Measurements from ENCODE around the gene SVEP1. TPM values are rescaled to one million over a fixed set of nuclear protein-coding genes. Genes with fewer than 3 reads are reported as not detected.

SVEP1 gene
- total RNA-seq, 2 donors from 2014 or later: 0.44 to 0.46 TPM

GRCh38 chr9:110512817-110513216 is 66.7 kb downstream of the SVEP1 start:
- TF ChIP-seq, protein P1, sequence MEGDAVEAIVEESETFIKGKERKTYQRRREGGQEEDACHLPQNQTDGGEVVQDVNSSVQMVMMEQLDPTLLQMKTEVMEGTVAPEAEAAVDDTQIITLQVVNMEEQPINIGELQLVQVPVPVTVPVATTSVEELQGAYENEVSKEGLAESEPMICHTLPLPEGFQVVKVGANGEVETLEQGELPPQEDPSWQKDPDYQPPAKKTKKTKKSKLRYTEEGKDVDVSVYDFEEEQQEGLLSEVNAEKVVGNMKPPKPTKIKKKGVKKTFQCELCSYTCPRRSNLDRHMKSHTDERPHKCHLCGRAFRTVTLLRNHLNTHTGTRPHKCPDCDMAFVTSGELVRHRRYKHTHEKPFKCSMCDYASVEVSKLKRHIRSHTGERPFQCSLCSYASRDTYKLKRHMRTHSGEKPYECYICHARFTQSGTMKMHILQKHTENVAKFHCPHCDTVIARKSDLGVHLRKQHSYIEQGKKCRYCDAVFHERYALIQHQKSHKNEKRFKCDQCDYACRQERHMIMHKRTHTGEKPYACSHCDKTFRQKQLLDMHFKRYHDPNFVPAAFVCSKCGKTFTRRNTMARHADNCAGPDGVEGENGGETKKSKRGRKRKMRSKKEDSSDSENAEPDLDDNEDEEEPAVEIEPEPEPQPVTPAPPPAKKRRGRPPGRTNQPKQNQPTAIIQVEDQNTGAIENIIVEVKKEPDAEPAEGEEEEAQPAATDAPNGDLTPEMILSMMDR (conservative IDR thresholded peaks at IDR 0.05): no peak
- H3K36me3 Mint-ChIP-seq (ENCODE audit: low read depth): no peaks in the 10 kb centered on the region
- no peak overlapping the region for H3K4me3 Mint-ChIP-seq
- no peak overlapping the region for H3K4me3 ChIP-seq (ENCODE audit: low read length)
- H3K36me3 ChIP-seq (ENCODE audit: control insufficient read depth, insufficient read depth, low read length): no peaks in the 10 kb centered on the region
- H3K27ac Mint-ChIP-seq: no peak overlapping the region
- H3K9me3 Mint-ChIP-seq: no peaks in the 10 kb centered on the region
- no peaks in the 10 kb centered on the region for H3K27me3 ChIP-seq (ENCODE audit: control insufficient read depth, insufficient read depth, low read length, poor library complexity, severe bottlenecking)
- no peaks in the 10 kb centered on the region for H3K27me3 Mint-ChIP-seq (ENCODE audit: insufficient read depth)
- H3K27ac ChIP-seq (ENCODE audit: low read depth, low read length): no peak overlapping the region
- no peak for DNase-seq
- WGBS, 2 experiments (ENCODE audit: insufficient coverage in 1 of 2, insufficient read length in 1 of 2): 88 to 100% methylated on average over 1 to 3 of the region's 3 CpGs
- H3K4me1 Mint-ChIP-seq: no peaks in the 10 kb centered on the region
- H3K4me1 ChIP-seq (ENCODE audit: control insufficient read depth, insufficient read depth, low read length): no peaks in the 10 kb centered on the region
- H3K9me3 ChIP-seq (ENCODE audit: control insufficient read depth, low read length): no peaks in the 10 kb centered on the region
- no peak overlapping the region for H3K9ac ChIP-seq (ENCODE audit: extremely low read depth, low read length, poor library complexity, severe bottlenecking)

DNA sequence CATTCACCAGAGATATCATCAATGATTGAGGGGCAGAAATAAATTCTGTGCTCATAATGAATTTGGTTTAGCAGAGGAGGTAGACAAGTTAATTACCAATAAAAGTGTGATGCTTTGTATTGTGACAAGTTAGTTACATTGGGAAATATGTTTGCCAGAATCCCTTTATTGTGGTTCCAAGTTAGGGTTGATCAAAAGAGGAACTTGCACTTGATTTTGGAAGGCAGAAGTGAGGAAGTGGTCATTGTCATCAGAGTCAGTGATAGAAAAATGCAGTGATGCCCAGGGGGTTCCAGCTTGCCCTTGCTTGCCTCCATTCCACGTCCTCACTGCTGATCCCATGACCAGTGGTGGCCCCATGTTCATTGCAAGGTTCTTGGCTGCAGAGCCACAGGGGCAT is 69.7 kb downstream of the SVEP1 start:
- Histone ChIP-seq H3K27me3 (ENCODE audit: control insufficient read depth, insufficient read depth, low read length, poor library complexity, severe bottlenecking) (no peaks in the 10 kb centered on the region), H3K9me3 (ENCODE audit: control insufficient read depth, low read length) (no peaks in the 10 kb centered on the region), H3K4me1 (ENCODE audit: control insufficient read depth, insufficient read depth, low read length) (no peaks in the 10 kb centered on the region), H3K9ac (ENCODE audit: extremely low read depth, low read length, poor library complexity, severe bottlenecking) (no peak overlapping the region), H3K27ac (ENCODE audit: low read depth, low read length) (no peak overlapping the region), H3K36me3 (ENCODE audit: control insufficient read depth, insufficient read depth, low read length) (no peaks in the 10 kb centered on the region), H3K4me3 (ENCODE audit: low read length) (no peak overlapping the region)
- DNase-seq: no peak
- Mint-ChIP-seq H3K27me3 (ENCODE audit: insufficient read depth) (peaks cover 4% of the 10 kb centered on the region), H3K27ac (no peak overlapping the region), H3K4me1 (no peaks in the 10 kb centered on the region), H3K9me3 (no peaks in the 10 kb centered on the region), H3K36me3 (ENCODE audit: low read depth) (no peaks in the 10 kb centered on the region), H3K4me3 (no peak overlapping the region)
- TF ChIP-seq, protein P1 (conservative IDR thresholded peaks at IDR 0.05): no peak
- WGBS, 2 experiments (ENCODE audit: insufficient coverage in 1 of 2, insufficient read length in 1 of 2): 84 to 100% methylated on average over 1 of the region's 1 CpG

GRCh38 chr9:110502842-110503241 is 76.7 kb downstream of the SVEP1 start:
- TF ChIP-seq, protein P1 (conservative IDR thresholded peaks at IDR 0.05): no peak
- no peaks in the 10 kb centered on the region for H3K9me3 ChIP-seq (ENCODE audit: control insufficient read depth, low read length)
- H3K9ac ChIP-seq (ENCODE audit: extremely low read depth, low read length, poor library complexity, severe bottlenecking): no peak overlapping the region
- H3K4me3 ChIP-seq (ENCODE audit: low read length): no peak overlapping the region
- Mint-ChIP-seq H3K4me3 (no peak overlapping the region), H3K27me3 (ENCODE audit: insufficient read depth) (peaks cover 4% of the 10 kb centered on the region), H3K4me1 (no peaks in the 10 kb centered on the region), H3K9me3 (no peaks in the 10 kb centered on the region), H3K36me3 (ENCODE audit: low read depth) (no peaks in the 10 kb centered on the region), H3K27ac (no peak overlapping the region)
- no peak overlapping the region for H3K27ac ChIP-seq (ENCODE audit: low read depth, low read length)
- no peaks in the 10 kb centered on the region for H3K4me1 ChIP-seq (ENCODE audit: control insufficient read depth, insufficient read depth, low read length)
- H3K36me3 ChIP-seq (ENCODE audit: control insufficient read depth, insufficient read depth, low read length): no peaks in the 10 kb centered on the region
- DNase-seq: no peak
- H3K27me3 ChIP-seq (ENCODE audit: control insufficient read depth, insufficient read depth, low read length, poor library complexity, severe bottlenecking): no peaks in the 10 kb centered on the region
- 40 to 79% methylated on average over 1 to 3 of the region's 3 CpGs for WGBS, 2 experiments (ENCODE audit: insufficient coverage in 1 of 2, insufficient read length in 1 of 2)
